Sigmoid colon (tissue), 7 donors: Measurements from ENCODE around the gene NUMB. TPM values are rescaled to one million over a fixed set of nuclear protein-coding genes. Genes with fewer than 3 reads are reported as not detected.

Source experiments
- DNase-seq: peaks from one replicate; pipeline ENCODE4 v3.0.0-alpha.2; 2019
- H3K27ac ChIP-seq, 4 donors: fragments of 200-600 bp; sonication (generic); one replicate each; pipeline ENCODE4 v1.5.1; 2016 to 2019; ENCODE audit warnings: mild to moderate bottlenecking in 1 of 4
- H3K27me3 ChIP-seq, 3 donors: fragments of 200-600 bp; sonication (generic); one replicate each; pipeline ENCODE4 v1.5.1; 2019; ENCODE audit warnings: mild to moderate bottlenecking in 1 of 3
- H3K36me3 ChIP-seq, 4 donors: fragments of 200-600 bp; sonication (generic); one replicate each; pipeline ENCODE4 v1.5.1; 2016 to 2019
- H3K4me1 ChIP-seq, 4 donors: fragments of 200-600 bp; sonication (generic); one replicate each; pipeline ENCODE4 v1.5.1; 2017 to 2019
- H3K4me3 ChIP-seq, 4 donors: fragments of 200-600 bp; sonication (generic); one replicate each; pipeline ENCODE4 v1.5.1; 2017 to 2019; ENCODE audit warnings: mild to moderate bottlenecking in 2 of 4, moderate library complexity in 1 of 4
- H3K9me3 ChIP-seq, 4 donors: fragments of 200-600 bp in 3 of 4; sonication (generic) in 3 of 4; one replicate each; pipeline versions ENCODE4 v1.5.1 to v1.6.1; 2013 to 2019
- CTCF ChIP-seq, 4 experiments: fragments of 450-650 bp in 3 of 4; fragments of 200-600 bp in 1 of 4; IDR thresholded peaks; one replicate each; pipeline ENCODE4 v1.5.1; 2016 to 2019; ENCODE audit warnings: antibody characterized with exemption in 4 of 4, mild to moderate bottlenecking in 3 of 4, moderate library complexity in 2 of 4
- EP300 ChIP-seq, 4 donors: sonication (generic); formaldehyde crosslinking; IDR thresholded peaks; one replicate each; pipeline ENCODE4 v1.6.1; 2017; ENCODE audit warnings: antibody characterized with exemption in 4 of 4
- POLR2A ChIP-seq, 2 donors: fragments of 450-650 bp; IDR thresholded peaks; one replicate each; pipeline ENCODE4 v1.6.1; 2016; ENCODE audit warnings: antibody characterized with exemption in 2 of 2, mild to moderate bottlenecking in 2 of 2, moderate library complexity in 2 of 2
- POLR2AphosphoS5 ChIP-seq, 4 donors: sonication (generic); formaldehyde crosslinking; IDR thresholded peaks; one replicate each; pipeline ENCODE4 v1.6.1; 2017; ENCODE audit warnings: antibody characterized with exemption in 4 of 4
- WGBS, 2 donors: extraction: QIAGEN DNeasy Blood & Tissue Kit; methylation state at CpG; one replicate each; pipeline ENCODE4 v1.1.7; 2013; 5-methylcytosine and 5-hydroxymethylcytosine counted together
- intact Hi-C: fragments of 100-400 bp; cut with DNase I; formaldehyde crosslinking; loops from one replicate; pipeline ENCODE4 v1.15.1; 2023
- polyA plus RNA-seq, 3 donors: library from polyadenylated mRNA; stranded (reverse); fragments of 200-250 nt; gene quantifications; one replicate each; pipeline ENCODE4 v1.2.3, GENCODE V29; 2013
- total RNA-seq, 4 donors: library from RNA; depleted of rRNA; stranded (reverse); fragments of >200 nt; gene quantifications; one replicate each; pipeline ENCODE4 v1.1.0, GENCODE V29; 2016
- donor health status: healthy with polysubstance abuse.
- donor health status: Bipolar disorder and iron deficiency.
- donor health status: healthy.

NUMB gene
- total and polyA plus RNA-seq, 7 donors: 37.6 to 80.3 (median 53.4) TPM

- WGBS, 2 donors: 84 to 92% methylated on average over 15 of the region's 15 CpGs
- no peak overlapping the region for H3K4me3 ChIP-seq
- intact Hi-C loops: no loop called here
- no peak for TF ChIP-seq EP300 (IDR thresholded peaks at IDR 0.05)
- TF ChIP-seq POLR2AphosphoS5 (IDR thresholded peaks at IDR 0.05): no peak
- TF ChIP-seq POLR2A (IDR thresholded peaks at IDR 0.05): no peak
- no peak for TF ChIP-seq CTCF (IDR thresholded peaks at IDR 0.05)
- no peaks in the 10 kb centered on the region for H3K4me1 ChIP-seq
- H3K36me3 ChIP-seq: peaks cover 0 to 48% (median 0%) of the 10 kb centered on the region in 4 donors
- no peak for DNase-seq
- H3K9me3 ChIP-seq: no peaks in the 10 kb centered on the region
- no peak overlapping the region for H3K27ac ChIP-seq
- H3K27me3 ChIP-seq: no peaks in the 10 kb centered on the region
Measured at GRCh38 chr14:73261520-73262426, 196.6 kb downstream of the NUMB start.

- Histone ChIP-seq H3K27ac (no peak overlapping the region), H3K9me3 (no peaks in the 10 kb centered on the region), H3K36me3 (peaks cover 0 to 41% (median 0%) of the 10 kb centered on the region in 4 donors), H3K4me1 (no peaks in the 10 kb centered on the region), H3K4me3 (no peak overlapping the region), H3K27me3 (no peaks in the 10 kb centered on the region)
- no peak for DNase-seq
- 76 to 83% methylated on average over 6 of the region's 6 CpGs for WGBS, 2 donors
- intact Hi-C loops: no loop called here
- no peak for TF ChIP-seq POLR2A (IDR thresholded peaks at IDR 0.05)
- no peak for TF ChIP-seq POLR2AphosphoS5 (IDR thresholded peaks at IDR 0.05)
- no peak for TF ChIP-seq EP300 (IDR thresholded peaks at IDR 0.05)
- TF ChIP-seq CTCF (IDR thresholded peaks at IDR 0.05): no peak
Measured at GRCh38 chr14:73261075-73261474, 197.3 kb downstream of the NUMB start.

GRCh38 chr14:73260574-73260973 is 197.8 kb downstream of the NUMB start:
- H3K9me3 ChIP-seq: no peaks in the 10 kb centered on the region
- H3K27ac ChIP-seq: no peak overlapping the region
- H3K4me3 ChIP-seq: no peak overlapping the region
- no peaks in the 10 kb centered on the region for H3K4me1 ChIP-seq
- H3K27me3 ChIP-seq: no peaks in the 10 kb centered on the region
- TF ChIP-seq POLR2AphosphoS5 (IDR thresholded peaks at IDR 0.05) (no peak), EP300 (IDR thresholded peaks at IDR 0.05) (no peak), CTCF (IDR thresholded peaks at IDR 0.05) (no peak), POLR2A (IDR thresholded peaks at IDR 0.05) (no peak)
- intact Hi-C loops: no loop called here
- H3K36me3 ChIP-seq: peaks cover 0 to 41% (median 0%) of the 10 kb centered on the region in 4 donors
- WGBS, 2 donors: 80 to 85% methylated on average over 11 of the region's 11 CpGs
- no peak for DNase-seq

- Histone ChIP-seq H3K27ac (no peak overlapping the region), H3K4me1 (no peaks in the 10 kb centered on the region), H3K9me3 (no peaks in the 10 kb centered on the region), H3K27me3 (no peaks in the 10 kb centered on the region), H3K36me3 (peaks cover 0 to 44% (median 0%) of the 10 kb centered on the region in 4 donors), H3K4me3 (no peak overlapping the region)
- DNase-seq: no peak
- TF ChIP-seq EP300 (IDR thresholded peaks at IDR 0.05) (no peak), POLR2A (IDR thresholded peaks at IDR 0.05) (no peak), CTCF (IDR thresholded peaks at IDR 0.05) (no peak), POLR2AphosphoS5 (IDR thresholded peaks at IDR 0.05) (no peak)
- intact Hi-C loops: no loop called here
- 71 to 87% methylated on average over 9 of the region's 9 CpGs for WGBS, 2 donors
Measured at GRCh38 chr14:73259837-73260236, 198.5 kb downstream of the NUMB start.
